ENCODE measurements around the gene IGF1.
"Not testable (repeated sequence)": the region's sequence is repeated elsewhere in the genome, so short reads cannot be mapped to it uniquely, and the experiment has no call there.

The IGF1 gene

DNA sequence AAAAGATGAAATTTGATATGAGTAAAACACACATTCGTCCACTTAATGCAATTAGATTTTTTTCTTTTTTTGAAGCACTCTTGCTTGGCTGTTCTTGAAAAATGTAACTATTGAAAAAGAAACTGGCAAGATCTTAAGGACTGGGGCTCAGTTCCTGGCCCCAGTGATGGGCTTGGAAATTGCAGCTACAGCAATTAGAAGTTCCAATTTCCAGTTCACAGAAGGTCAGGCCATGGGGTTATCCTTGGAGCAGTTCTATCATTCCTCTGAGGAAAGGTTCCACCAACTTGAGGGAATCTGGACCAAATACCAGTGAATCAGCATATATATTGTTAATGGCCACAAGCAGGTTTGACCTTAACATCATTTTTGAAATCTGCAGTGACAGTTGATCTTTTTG lies 18.9 kb downstream of the IGF1 start:
- no peak for DNase-seq (ENCODE audit: low read depth)

DNA sequence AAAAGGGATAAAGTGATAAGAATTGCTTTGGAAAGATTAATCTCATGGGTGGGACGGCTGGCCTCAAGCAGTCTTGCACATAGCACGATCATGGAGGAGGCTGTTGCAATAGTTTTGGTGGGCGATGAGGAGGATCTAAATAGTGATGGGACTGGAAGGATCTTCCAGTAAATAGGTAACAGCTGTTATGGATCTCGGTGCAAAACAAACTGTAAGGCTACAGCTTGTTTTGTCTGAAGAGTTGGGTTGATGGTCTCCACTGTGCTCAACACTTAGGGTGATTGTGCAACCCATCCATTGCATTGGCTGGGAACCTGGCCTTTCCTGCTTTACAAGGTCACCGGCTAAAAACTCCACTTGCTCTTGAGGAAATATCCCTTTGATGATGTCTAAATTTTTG lies 21.0 kb downstream of the IGF1 start:
- DNase-seq (ENCODE audit: low read depth) = no peak

DNA sequence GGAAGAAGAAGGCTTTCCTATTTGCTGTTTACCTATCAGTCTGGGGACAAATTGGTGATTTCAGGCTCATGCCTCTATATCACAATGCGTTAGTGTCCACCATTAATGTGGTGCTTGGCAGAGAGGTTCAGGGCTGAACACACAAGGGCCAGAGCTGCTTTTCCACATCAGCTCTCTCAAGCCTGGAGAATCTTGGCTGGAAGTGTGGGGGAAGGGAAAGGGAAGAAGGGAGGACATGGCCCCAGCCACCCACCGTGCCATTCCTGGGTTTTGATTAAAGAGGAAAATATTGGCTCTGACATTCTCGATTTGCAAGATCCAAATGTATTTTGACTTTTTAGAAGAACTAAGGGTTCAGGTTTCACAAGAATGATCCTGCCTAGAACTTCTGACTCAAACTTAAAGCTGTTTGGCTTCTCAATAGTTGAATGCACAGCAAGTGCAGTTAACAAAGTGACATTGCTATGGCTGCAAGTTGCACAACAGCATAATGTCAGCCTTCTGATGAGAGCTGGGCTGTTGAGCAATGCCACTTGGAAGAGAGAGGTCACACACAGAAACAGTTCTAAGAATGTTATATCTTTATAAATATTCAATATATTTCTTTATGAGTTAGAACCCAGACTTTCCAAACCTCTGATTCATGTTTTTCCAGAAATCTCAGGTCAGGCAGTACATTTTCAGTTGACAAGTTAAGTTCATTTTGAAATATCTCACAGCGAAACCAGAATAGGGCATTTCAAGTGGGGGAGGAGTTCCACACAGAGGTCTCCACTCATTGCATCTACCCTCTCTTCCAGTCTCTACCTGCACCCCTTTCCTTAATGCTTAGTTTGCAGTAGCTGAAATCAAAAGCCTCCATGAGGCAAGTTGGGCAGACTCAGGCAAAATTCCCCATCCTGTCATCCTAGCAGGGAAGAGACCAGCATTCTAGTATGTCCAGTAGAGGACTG lies 25.3 kb downstream of the IGF1 start:
- no peak for DNase-seq (ENCODE audit: low read depth)

DNA sequence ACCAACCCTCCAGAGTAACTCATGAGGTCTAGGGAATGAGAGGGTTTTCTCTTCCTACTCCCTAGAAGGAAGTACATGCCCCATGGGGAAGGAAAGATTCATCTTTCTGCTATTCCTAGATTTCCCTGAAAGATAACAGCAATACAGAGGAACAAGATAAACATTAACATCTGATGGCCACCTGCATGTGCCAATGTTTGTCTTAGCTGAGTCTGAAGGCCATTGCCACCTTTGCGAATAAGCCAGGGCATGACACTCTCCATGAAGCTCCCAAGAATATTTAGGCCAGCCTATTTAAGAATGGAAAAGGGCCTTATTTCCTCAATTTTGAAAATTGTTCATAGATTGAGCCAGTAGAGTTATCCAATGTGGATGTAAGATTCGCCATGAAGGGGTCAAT lies 26.0 kb downstream of the IGF1 start:
- DNase-seq (ENCODE audit: low read depth) = no peak

DNA sequence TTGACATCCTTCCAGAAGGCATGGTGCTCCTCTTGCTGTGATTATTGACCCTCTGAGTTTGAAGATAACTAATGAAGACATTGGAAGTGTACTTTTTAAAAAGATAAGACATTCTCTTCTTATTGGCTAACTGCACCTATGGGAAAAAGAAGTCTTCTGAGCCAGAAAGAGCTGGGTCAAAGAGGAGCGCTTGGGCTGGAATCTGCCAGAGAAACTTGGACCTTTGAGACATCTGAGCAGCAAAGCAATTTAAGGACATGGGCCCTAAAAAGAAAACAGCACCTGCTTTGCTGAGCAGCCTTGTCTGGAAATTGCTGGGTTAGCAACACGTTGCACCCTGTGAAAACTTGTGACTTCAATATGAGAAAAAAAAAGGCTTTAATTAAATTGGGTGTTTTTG lies 27.8 kb downstream of the IGF1 start:
- DNase-seq (ENCODE audit: low read depth) = no peak

DNA sequence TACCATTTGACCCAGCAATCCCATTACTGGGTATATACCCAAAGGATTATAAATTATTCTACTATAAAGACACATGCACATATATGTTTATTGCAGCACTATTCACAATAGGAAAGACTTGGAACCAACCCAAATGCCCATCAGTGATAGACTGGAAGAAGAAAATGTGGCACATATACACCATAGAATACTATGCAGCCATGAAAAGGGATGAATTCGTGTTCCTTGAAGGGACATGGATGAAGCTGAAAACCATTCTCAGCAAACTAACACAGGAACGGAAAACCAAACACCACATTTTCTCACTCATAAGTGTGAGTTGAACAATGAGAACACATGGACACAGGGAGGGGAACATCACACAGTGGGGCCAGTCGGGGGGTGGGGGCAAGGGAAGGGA lies 31.3 kb downstream of the IGF1 start:
- DNase-seq (ENCODE audit: low read depth) = not testable (repeated sequence)

DNA sequence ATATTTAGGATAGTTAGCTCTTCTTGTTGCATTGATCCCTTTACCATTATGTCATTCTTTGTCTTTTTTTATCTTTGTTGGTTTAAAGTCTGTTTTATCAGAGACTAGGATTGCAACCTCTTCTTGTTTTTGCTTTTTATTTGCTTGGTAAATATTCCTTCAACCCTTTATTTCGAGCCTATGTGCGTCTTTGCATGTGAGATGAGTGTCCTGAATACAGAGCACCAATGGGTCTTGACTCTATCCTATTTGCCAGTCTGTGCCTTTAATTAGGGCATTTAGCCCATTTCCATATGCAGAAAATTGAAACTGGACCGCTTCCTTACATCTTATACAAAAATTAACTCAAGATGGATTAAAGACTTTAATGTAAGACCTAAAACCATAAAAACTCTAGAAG lies 32.9 kb downstream of the IGF1 start:
- DNase-seq (ENCODE audit: low read depth) = not testable (repeated sequence)

DNA sequence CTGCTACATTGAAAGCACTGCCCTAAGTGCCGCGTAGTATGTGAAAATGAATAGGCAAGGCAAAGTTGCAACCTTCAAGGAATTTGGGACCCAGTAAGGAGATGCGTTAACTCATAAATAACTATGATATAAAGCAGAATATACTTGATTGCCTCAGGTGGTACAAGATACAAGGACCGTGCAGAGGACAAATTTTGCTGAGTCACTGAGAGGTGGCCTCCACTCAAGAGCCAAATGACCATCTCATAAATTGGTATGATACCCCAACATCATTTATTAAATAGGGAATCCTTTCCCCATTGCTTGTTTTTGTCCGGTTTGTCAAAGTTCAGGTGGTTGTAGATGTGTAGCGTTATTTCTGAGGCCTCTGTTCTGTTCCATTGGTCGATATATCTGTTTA lies 35.7 kb downstream of the IGF1 start:
- no peak for DNase-seq (ENCODE audit: low read depth)

DNA sequence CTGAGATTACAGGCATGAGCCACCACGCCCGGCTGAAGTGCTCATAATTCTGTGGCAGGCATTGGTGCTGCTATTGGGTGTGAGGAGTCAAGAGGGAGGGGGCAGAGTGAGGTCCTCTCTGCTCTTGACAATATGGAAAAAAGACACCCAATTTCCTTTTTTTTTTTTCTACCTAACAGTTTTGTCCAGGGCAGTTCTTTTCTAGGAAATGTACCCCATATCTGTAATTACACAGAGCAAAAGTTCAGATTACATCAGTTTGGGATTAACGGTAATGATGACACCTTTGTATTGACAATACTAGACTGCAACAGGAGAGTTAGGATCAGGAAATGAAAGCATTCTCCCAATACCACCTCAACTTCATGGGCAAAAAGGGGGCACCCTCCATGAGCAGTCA lies 36.3 kb downstream of the IGF1 start:
- DNase-seq (ENCODE audit: low read depth) = no peak

DNA sequence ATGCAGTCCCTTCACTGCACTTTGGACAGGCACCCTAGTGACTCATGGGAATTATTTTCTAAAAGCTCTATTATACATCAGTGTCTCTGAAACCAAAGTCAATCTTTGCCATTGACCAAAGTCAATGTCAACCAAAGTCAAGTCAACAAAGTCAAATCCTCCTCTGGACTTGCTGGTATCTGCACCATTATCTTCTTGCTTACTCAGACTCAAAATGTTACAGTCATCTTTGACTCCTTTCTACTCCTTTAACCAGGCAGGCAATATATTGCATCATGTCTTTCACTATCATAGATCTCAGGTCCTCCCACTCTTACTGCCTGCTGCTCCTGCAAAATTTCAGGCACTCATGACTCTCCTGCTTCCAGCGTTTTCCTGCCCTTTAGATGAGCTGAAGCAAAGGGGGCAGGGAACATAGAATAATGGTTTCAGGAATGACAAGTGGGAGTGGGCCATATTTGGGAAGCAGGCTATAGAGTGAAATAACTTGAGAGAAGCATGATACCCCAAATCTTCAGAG lies 39.2 kb downstream of the IGF1 start:
- DNase-seq (ENCODE audit: low read depth) = no peak

DNA sequence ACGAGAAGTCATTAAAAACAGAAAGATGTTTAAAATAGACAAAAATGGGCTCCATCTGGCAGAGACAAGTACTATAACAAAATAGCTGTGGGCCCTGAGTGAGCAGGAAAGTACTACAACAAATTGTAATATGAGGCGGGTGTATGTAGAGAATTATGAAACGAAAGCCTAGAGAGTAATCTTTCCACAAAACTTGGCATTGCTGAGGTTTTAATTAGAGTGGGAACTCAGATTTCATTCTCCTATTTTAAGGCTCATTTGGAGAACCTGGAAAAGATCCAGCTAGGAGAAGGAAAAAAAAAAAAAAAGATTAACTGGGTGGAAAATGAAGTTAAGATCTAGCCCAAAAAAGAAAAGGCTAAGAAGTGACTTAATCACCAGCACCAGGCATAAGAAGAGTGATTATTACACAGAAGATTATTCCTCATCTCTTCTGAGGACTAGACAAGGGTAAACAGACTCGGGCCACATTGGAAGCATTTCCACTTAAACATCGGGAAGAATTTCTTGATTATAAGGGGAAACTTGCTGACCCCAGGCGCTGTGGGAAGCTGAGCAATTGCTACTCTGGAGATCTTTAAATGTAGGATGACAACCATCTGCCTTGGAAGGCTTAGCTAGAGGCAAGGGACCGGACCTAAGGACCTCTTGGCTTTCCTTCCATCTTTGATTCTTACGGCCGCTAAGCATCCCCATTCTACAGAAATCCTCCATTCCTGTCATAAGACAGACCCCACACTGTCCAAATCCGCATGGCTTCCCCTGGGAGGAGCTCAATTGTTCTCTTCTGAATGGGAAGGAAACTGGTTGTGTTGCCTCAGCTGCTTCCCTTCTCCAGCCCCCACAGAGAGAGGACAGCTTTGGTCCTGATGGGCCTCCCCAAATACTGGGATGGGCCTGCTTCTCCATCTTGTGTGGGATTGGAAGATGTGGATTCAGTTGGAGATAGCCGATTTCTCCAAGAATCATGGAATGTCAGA lies 40.6 kb downstream of the IGF1 start:
- DNase-seq (ENCODE audit: low read depth) = no peak

DNA sequence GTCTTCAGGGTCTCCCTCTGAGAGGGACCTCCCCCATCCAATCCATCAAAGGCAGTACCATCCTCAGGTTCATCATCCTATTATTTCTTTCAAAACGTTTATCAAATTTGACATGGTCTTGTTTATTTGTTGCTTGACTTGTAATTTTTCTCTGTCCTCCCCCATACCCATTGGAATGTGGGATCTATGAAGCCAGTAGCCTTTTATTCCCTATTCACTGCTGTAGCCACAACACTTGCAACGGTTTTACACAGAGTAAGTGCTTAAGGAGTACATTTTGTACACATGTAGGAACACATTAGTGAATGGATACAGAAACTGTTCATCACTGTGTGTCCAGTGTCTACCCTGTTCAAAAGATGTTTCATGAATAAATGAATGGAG lies 41.5 kb downstream of the IGF1 start:
- no peak for DNase-seq (ENCODE audit: low read depth)

DNA sequence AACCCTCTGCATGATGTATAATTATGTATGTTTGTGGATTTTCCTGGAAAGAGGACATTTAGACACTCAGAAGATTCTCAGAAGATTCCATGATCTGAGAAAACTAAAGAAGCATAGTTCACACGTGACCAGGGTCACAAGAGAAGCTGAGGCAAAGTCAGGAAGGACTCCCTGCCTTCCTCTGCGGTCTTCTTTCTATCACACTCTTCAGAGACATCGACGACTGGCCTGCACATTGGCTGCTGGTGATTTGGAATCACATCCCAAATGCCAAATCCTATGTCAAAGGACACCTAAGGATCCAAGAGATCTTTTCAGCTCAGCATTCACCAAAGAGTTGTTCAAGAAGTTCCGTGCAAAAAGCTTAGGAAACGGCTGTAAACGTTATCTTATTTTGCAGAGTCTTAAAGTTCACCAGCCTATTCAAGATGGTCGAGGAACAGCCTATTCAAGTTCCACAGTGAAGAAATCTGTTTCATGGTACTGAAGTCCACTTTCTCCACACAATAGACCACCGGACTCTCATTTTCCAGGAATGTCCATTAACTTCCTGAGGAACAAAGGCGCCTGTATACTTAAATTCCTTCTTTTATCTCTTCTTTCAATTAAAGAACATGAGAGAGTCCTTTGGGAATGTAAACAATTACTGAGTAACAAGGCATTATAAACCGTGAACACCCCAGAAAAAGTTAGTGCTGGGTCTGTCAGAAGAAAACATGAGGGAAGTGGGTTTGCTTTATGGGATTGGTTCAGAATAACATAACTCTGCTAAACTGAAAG lies 42.1 kb downstream of the IGF1 start:
- no peak for DNase-seq (ENCODE audit: low read depth)

DNA sequence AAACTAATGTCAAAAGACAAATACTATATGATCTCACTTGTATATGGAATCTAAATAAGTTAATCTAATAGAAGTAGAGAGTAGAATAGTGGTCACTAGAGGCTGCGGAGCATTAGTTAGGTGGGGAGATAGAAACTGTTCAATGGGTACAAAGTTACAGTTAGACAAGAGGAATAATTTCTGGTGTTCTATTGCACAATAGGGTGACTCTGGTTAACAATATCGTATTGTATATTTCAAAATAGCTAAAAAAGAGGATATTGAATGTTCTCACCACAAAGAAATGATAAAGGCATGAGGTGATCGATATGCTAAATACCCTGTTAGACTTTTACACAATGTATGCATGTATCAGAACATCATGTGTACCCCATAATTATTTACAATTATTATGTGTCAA lies 42.9 kb downstream of the IGF1 start:
- DNase-seq (ENCODE audit: low read depth) = no peak

DNA sequence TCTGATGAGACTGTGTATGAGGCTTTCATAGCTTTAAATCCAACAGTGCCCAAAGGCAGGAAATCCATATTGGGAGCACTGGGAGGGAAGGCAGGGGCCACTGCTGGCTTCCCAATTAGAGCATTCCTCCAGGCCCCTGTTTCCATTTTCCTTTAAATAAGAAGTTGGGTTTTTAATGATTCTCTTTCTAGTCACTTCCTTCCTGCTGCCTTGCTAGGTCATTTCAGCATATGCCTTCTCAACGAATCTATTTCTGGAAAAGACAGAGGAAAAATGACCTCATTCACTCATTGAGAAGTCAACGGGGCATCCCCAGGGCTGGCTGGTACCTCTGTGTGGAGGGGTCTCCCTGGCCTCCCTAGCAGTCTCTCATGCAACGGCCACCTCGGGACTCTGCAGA lies 43.5 kb downstream of the IGF1 start:
- no peak for DNase-seq (ENCODE audit: low read depth)

DNA sequence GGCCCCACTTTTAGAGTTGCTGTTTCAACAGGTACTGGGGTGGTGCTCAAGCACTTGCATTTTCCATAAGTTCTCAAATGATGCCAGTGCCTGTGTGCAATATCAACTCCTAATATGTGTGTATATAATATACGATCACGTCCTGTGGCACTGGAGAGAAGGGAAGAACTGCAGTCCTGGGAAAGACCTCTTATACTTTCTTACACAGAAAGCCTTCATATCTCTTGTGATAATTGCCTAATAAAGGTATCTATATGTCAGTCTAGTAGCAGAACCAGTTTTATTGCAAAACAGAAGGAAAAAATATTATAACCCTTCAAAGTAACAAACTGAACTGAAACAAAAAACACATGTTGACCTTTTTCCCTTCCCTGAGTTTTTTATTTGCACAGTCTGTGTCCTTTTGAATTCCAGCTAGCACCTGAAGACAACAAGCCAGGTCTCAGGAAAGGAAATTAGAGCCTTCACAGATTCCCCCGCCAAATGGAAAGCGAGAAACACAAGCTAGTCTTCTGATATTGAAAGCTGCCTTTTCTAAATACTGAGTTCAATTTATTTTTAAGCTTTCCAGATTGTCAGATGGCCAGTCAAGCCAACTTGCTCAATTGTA lies 44.4 kb downstream of the IGF1 start:
- no peak for DNase-seq (ENCODE audit: low read depth)

DNA sequence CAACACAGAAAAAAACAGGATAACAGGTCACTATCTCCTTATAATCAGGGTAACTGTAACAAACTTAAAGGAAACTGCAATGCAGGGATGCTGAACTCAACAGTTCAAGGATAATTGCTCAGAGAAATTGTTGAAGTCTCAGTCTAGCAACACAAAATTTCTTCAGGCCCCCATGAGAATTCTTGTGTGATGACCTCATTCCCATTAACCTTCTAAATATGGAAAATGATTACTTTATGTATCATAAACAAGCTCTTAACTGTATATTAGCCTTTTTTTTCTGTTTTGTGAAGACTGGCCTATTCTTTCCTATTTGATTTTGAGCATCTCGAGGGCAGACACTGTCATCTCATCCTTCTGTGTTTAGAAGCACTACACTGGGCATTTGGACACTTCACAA lies 47.1 kb downstream of the IGF1 start:
- no peak for DNase-seq (ENCODE audit: low read depth)

DNA sequence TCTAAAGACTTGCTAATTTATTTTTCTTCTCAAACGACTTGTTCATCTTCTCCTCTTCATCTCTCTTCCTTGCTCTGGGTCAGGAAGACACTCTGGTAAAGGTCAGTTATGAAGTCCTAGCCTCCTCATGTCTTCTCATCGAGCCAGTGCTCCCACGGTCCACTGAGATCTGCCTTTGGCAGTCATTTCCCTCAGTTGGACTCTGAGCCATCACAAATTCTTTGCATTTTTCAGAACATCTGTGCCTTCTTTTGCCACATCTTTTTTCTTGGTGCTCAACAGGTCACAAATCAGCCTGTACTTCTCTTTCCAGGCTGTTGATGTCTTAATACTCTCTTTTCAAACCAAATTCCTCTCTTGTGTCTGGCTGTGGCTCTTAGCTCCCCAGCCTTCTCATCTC lies 49.7 kb downstream of the IGF1 start:
- no peak for DNase-seq (ENCODE audit: low read depth)

DNA sequence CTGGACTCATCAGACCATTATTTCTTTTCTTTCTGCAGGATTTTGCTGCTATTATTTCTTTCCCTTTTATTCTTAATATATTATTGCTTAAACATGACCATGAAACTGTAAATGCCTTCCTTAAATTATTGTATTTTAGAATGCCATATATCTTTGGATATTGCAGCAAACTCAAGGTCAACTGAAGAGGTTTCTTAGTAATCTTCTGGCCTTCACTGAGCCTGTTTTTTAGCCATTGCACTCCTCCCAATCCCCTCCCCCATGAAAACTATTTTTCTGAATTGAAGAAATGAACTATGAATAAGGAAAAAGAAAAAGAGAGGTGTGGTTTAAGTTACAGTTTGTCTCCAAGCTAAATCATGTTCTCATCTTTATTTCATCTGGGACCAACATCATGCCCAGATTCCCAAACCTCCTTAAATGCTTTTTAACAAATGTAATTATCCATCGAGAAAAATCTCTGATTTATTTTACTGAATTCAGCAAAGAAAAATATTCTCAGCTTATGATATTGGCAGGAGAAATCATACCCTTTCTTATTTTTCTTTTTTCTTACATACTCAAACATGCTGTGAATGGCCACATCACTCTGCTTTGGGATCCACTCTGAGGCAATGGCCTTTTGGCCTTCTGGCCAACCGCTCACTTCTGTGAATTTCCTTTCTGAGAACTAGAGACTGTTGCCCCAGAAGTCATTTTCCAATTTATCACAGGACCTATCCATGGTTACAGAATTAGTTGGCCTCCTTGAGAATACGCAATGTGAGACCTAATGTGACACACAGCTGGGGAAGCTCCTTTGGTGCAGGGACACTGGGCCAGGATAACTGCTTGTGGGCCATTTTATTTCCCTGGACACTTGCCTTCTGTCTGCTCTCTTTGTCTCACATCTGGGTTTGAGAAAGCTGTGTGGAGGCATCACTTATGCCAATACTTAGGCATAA lies 50.9 kb downstream of the IGF1 start:
- DNase-seq (ENCODE audit: low read depth) = no peak

DNA sequence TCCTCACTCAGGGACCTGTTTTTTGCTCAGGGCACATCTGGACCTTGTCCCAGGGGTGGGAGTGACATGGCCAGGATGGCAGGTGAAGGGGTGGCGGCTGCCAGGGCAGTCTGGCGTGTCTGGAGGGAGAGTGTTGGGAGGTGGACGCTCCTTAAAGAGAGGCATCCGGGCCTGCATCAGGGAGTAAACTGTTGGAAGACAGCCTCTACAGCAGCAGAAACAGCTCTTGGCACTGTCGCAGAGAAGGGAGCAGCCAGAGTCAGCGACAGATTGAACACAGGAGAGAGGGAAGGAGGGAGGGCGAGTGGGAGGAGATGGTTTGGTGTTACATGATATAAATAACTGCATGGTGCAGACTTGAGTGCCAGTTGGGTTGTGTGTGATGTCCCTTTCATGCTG lies 52.8 kb downstream of the IGF1 start:
- DNase-seq (ENCODE audit: low read depth) = no peak

All from stimulated activated CD8-positive, alpha-beta memory T cell treated with anti-CD3 and anti-CD28 coated beads, Interleukin-7, amount 100 ng/mL, for 24 hours (primary cell).